SH-SY5Y (cell line): Measurements from ENCODE around the gene EN2.

Experiments
- GATA2 ChIP-seq: IDR thresholded peaks from 2 replicates; pipeline ENCODE4 v1.6.1; 2011; ENCODE audit warnings: mild to moderate bottlenecking, low read depth, low read length
- GATA3 ChIP-seq: IDR thresholded peaks from 2 replicates; pipeline ENCODE4 v1.6.1; 2011; ENCODE audit warnings: low read depth, mild to moderate bottlenecking, low read length, moderate library complexity

DNA sequence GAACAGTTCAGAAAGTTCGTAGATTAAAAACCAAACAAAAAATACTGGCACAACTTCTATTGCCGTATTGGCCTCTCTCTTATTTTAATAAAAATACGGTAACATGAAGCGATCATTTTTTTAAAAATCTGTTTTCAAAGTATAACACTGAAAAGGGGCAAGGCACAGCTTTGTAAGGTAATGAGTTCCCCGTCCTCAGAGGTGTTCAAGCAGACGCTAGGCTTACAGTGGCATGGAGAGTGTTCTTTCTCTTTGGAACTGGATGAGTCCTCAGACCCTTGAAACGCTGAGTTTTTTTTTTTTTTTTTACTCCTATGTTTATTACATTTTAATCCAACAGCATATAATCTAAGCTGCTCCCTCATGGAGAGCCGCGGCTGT is 7.8 kb downstream of the EN2 start:
- TF ChIP-seq GATA2 (no peak), GATA3 (no peak)
